ENCODE data around the gene MAP2.

DNA sequence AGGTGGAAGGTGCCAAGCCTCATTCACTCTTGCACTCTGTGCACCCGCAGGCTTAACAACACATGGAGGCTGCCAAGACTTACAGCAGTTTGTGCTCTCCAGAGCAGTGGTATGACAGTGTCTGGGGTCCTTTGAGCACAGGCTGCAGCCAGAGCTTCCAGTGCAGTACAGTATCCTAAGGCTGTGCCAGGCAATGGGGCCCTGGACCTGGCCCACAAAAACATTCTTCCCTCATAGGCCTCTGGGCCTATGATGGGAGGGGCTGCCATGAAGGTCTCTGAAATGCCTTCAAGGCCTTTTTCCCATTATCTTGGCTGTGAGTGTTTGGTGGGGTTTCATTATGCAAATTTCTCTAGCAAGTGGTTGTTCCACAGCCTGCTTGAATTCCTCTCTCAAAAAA is 74.8 kb downstream of the MAP2 start:
- TF ChIP-seq, protein P1, sequence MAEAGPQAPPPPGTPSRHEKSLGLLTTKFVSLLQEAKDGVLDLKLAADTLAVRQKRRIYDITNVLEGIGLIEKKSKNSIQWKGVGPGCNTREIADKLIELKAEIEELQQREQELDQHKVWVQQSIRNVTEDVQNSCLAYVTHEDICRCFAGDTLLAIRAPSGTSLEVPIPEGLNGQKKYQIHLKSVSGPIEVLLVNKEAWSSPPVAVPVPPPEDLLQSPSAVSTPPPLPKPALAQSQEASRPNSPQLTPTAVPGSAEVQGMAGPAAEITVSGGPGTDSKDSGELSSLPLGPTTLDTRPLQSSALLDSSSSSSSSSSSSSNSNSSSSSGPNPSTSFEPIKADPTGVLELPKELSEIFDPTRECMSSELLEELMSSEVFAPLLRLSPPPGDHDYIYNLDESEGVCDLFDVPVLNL (CRISPR knock-in tag; IDR thresholded peaks at IDR 0.05; ENCODE audit: borderline replicate concordance, low read depth) = no peak
- TF ChIP-seq, protein P2, sequence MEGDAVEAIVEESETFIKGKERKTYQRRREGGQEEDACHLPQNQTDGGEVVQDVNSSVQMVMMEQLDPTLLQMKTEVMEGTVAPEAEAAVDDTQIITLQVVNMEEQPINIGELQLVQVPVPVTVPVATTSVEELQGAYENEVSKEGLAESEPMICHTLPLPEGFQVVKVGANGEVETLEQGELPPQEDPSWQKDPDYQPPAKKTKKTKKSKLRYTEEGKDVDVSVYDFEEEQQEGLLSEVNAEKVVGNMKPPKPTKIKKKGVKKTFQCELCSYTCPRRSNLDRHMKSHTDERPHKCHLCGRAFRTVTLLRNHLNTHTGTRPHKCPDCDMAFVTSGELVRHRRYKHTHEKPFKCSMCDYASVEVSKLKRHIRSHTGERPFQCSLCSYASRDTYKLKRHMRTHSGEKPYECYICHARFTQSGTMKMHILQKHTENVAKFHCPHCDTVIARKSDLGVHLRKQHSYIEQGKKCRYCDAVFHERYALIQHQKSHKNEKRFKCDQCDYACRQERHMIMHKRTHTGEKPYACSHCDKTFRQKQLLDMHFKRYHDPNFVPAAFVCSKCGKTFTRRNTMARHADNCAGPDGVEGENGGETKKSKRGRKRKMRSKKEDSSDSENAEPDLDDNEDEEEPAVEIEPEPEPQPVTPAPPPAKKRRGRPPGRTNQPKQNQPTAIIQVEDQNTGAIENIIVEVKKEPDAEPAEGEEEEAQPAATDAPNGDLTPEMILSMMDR (IDR thresholded peaks at IDR 0.05) = no peak
- TF ChIP-seq, protein P3, sequence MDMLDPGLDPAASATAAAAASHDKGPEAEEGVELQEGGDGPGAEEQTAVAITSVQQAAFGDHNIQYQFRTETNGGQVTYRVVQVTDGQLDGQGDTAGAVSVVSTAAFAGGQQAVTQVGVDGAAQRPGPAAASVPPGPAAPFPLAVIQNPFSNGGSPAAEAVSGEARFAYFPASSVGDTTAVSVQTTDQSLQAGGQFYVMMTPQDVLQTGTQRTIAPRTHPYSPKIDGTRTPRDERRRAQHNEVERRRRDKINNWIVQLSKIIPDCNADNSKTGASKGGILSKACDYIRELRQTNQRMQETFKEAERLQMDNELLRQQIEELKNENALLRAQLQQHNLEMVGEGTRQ (CRISPR knock-in tag; IDR thresholded peaks at IDR 0.05) = no peak
